WTC11 (cell line): ENCODE data around the gene SERPINB12. TPM values are rescaled to one million over a fixed set of nuclear protein-coding genes. Genes with fewer than 3 reads are reported as not detected.

Experiments used
- ATAC-seq: fragments of 200-7000 bp; cut with Tn5 transposase; 2 replicates; pipeline ENCODE4 v1.10.0; 2021; ENCODE audit warnings: mild to moderate bottlenecking, moderate library complexity
- CTCF ChIA-PET: fragments of 300-600 bp; sonication (Branson Sonifier 250); formaldehyde crosslinking; loops from one replicate; lab custom pipeline; 2021; ENCODE audit warnings: antibody characterized with exemption; lab: Charles Lee
- POLR2A ChIA-PET: fragments of 350-600 bp; sonication (Branson Sonifier 250); formaldehyde crosslinking; loops from one replicate; lab custom pipeline; 2021; ENCODE audit warnings: antibody characterized with exemption; lab: Charles Lee
- DNase-seq: peaks from one replicate; pipeline ENCODE4 v3.0.0; 2021; ENCODE audit warnings: low spot score
- H3K27ac Mint-ChIP-seq: 2 replicates; pipeline ENCODE4 v1.8.0; 2021; ENCODE audit warnings: mixed read lengths
- H3K27me3 Mint-ChIP-seq: 2 replicates; pipeline ENCODE4 v1.8.0; 2021; ENCODE audit warnings: low read depth, mild to moderate bottlenecking, moderate library complexity, mixed read lengths
- H3K36me3 Mint-ChIP-seq: 2 replicates; pipeline ENCODE4 v1.8.0; 2021; ENCODE audit warnings: mixed read lengths
- H3K4me1 Mint-ChIP-seq: 2 replicates; pipeline ENCODE4 v1.8.0; 2022; ENCODE audit warnings: mixed read lengths
- H3K4me3 Mint-ChIP-seq: 2 replicates; pipeline ENCODE4 v1.8.0; 2021; ENCODE audit warnings: mild to moderate bottlenecking, moderate library complexity, mixed read lengths
- H3K9me3 Mint-ChIP-seq: 2 replicates; pipeline ENCODE4 v1.8.0; 2021; ENCODE audit warnings: mixed read lengths
- CBFB ChIP-seq: sonication (generic); formaldehyde crosslinking; IDR thresholded peaks from 2 replicates; pipeline ENCODE4 v1.8.1; 2022; ENCODE audit warnings: mild to moderate bottlenecking, low read depth, missing genetic modification reagents
- ESRRA ChIP-seq: sonication (generic); formaldehyde crosslinking; IDR thresholded peaks from 2 replicates; pipeline ENCODE4 v1.8.1; 2022; ENCODE audit warnings: mild to moderate bottlenecking, missing genetic modification reagents, borderline replicate concordance
- KAT7 ChIP-seq: sonication (generic); formaldehyde crosslinking; IDR thresholded peaks from 2 replicates; pipeline ENCODE4 v1.8.1; 2023; ENCODE audit warnings: missing genetic modification reagents, mild to moderate bottlenecking, borderline replicate concordance
- MYBL2 ChIP-seq: sonication (generic); formaldehyde crosslinking; IDR thresholded peaks from 2 replicates; pipeline ENCODE4 v1.8.1; 2023; ENCODE audit warnings: mild to moderate bottlenecking, moderate library complexity, missing genetic modification reagents
- SMAD3 ChIP-seq: sonication (generic); formaldehyde crosslinking; IDR thresholded peaks from 2 replicates; pipeline ENCODE4 v1.8.0; 2022; ENCODE audit warnings: missing genetic modification reagents, mild to moderate bottlenecking, borderline replicate concordance
- SMAD4 ChIP-seq: sonication (generic); formaldehyde crosslinking; IDR thresholded peaks from 2 replicates; pipeline ENCODE4 v1.8.0; 2022; ENCODE audit warnings: mild to moderate bottlenecking, missing genetic modification reagents
- TEAD1 ChIP-seq: sonication (generic); formaldehyde crosslinking; IDR thresholded peaks from 2 replicates; pipeline ENCODE4 v1.8.0; 2022; ENCODE audit warnings: mild to moderate bottlenecking, missing genetic modification reagents
- TEAD4 ChIP-seq: sonication (generic); formaldehyde crosslinking; IDR thresholded peaks from 2 replicates; pipeline ENCODE4 v1.8.0; 2022; ENCODE audit warnings: mild to moderate bottlenecking, missing genetic modification reagents
- ZNF138 ChIP-seq: sonication (generic); formaldehyde crosslinking; conservative IDR thresholded peaks from 2 replicates; pipeline ENCODE4 v1.8.1; 2022; ENCODE audit warnings: mild to moderate bottlenecking, moderate library complexity, missing genetic modification reagents
- ZNF232 ChIP-seq: sonication (generic); formaldehyde crosslinking; IDR thresholded peaks from 2 replicates; pipeline ENCODE4 v1.8.0; 2022; ENCODE audit warnings: mild to moderate bottlenecking, missing genetic modification reagents
- ZNF416 ChIP-seq: fragments of 250-450 bp; sonication (Bioruptor Pico); IDR thresholded peaks from 2 replicates; pipeline ENCODE4 v1.9.0; 2021; ENCODE audit warnings: mild to moderate bottlenecking, inconsistent platforms
- ZNF423 ChIP-seq: fragments of 250-450 bp; sonication (Bioruptor Pico); IDR thresholded peaks from 2 replicates; pipeline ENCODE4 v2.1.2; 2022; ENCODE audit warnings: mild to moderate bottlenecking, moderate library complexity
- ZNF671 ChIP-seq: fragments of 250-450 bp; sonication (Bioruptor Pico); IDR thresholded peaks from 2 replicates; pipeline ENCODE4 v1.8.0; 2021; ENCODE audit warnings: mild to moderate bottlenecking
- total RNA-seq: library from RNA; stranded (reverse); gene quantifications from 3 replicates; pipeline ENCODE4 v1.2.3, GENCODE V29; 2021
- TF ChIP-seq, protein P1 (sequence below): fragments of 200-600 bp; IDR thresholded peaks from 2 replicates; pipeline ENCODE4 v1.8.0; 2022; ENCODE audit warnings: antibody characterized with exemption
- TF ChIP-seq, protein P2 (sequence below): sonication (generic); formaldehyde crosslinking; IDR thresholded peaks from 2 replicates; pipeline ENCODE4 v1.8.0; 2023; ENCODE audit warnings: mild to moderate bottlenecking, missing genetic modification reagents
- TF ChIP-seq, protein P3 (sequence below): sonication (generic); formaldehyde crosslinking; IDR thresholded peaks from 2 replicates; pipeline ENCODE4 v1.8.1; 2022; ENCODE audit warnings: mild to moderate bottlenecking, missing genetic modification reagents, moderate library complexity, borderline replicate concordance
- TF ChIP-seq, protein P4 (sequence below): fragments of 250-450 bp; sonication (Bioruptor Pico); IDR thresholded peaks from 2 replicates; pipeline ENCODE4 v1.9.0; 2021; ENCODE audit warnings: mild to moderate bottlenecking
- TF ChIP-seq, protein P5 (sequence below): sonication (generic); formaldehyde crosslinking; IDR thresholded peaks from 2 replicates; pipeline ENCODE4 v1.8.1; 2023; ENCODE audit warnings: mild to moderate bottlenecking, missing genetic modification reagents, moderate library complexity
- TF ChIP-seq, protein P6 (sequence below): sonication (generic); formaldehyde crosslinking; IDR thresholded peaks from 2 replicates; pipeline ENCODE4 v1.8.1; 2022; ENCODE audit warnings: mild to moderate bottlenecking, moderate library complexity, missing genetic modification reagents
- TF ChIP-seq, protein P7 (sequence below): sonication (generic); formaldehyde crosslinking; IDR thresholded peaks from 2 replicates; pipeline ENCODE4 v1.8.1; 2022; ENCODE audit warnings: low read depth, mild to moderate bottlenecking, moderate library complexity, missing genetic modification reagents, borderline replicate concordance
- TF ChIP-seq, protein P8 (sequence below): sonication (generic); formaldehyde crosslinking; IDR thresholded peaks from 2 replicates; pipeline ENCODE4 v1.8.0; 2022; ENCODE audit warnings: mild to moderate bottlenecking, missing genetic modification reagents
- TF ChIP-seq, protein P9 (sequence below): sonication (generic); formaldehyde crosslinking; IDR thresholded peaks from 2 replicates; pipeline ENCODE4 v1.8.0; 2022; ENCODE audit warnings: mild to moderate bottlenecking, missing genetic modification reagents

SERPINB12 gene
- total RNA-seq, 1 experiment from 2014 or later: not detected

DNA sequence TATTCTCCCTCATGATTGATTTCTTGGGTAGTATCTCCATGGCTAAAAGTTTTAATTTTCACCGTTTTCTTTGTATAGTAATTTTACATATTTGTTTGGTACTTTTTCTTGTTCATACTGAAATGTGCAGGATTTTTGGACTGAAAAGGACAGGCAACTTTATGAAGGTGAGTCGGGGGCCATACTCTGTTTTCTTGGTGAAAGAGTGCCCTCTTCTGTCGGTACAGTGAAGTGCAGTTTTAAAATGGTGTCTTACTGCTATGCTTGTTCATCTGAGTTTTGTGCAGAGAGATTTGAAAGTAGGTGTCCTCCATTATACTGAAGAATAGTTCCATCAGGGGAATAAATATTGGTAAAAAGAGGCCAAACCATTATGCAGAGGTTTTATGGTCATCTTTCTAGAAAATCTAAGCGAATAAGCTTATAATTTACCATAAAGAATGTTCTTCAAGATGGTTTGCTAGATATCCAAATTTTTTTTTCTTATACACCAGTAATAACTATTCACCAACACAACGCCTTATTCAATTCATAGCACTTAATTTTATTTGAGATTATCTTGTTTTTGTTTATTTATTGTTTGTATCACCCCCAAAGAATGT is 36.3 kb downstream of the SERPINB12 start:
- CTCF ChIA-PET: interaction anchor here (0.7 to 5.9 kb wide), 10 partner anchors 12 to 267 kb away, joined by 3 to 100 read pairs (median 4); no protein-coding TSS in a partner anchor
- Mint-ChIP-seq H3K9me3 (no peaks in the 10 kb centered on the region), H3K4me1 (no peaks in the 10 kb centered on the region), H3K36me3 (no peaks in the 10 kb centered on the region)
- no peak for TF ChIP-seq SMAD4 (CRISPR knock-in tag)
- TF ChIP-seq, protein P1, sequence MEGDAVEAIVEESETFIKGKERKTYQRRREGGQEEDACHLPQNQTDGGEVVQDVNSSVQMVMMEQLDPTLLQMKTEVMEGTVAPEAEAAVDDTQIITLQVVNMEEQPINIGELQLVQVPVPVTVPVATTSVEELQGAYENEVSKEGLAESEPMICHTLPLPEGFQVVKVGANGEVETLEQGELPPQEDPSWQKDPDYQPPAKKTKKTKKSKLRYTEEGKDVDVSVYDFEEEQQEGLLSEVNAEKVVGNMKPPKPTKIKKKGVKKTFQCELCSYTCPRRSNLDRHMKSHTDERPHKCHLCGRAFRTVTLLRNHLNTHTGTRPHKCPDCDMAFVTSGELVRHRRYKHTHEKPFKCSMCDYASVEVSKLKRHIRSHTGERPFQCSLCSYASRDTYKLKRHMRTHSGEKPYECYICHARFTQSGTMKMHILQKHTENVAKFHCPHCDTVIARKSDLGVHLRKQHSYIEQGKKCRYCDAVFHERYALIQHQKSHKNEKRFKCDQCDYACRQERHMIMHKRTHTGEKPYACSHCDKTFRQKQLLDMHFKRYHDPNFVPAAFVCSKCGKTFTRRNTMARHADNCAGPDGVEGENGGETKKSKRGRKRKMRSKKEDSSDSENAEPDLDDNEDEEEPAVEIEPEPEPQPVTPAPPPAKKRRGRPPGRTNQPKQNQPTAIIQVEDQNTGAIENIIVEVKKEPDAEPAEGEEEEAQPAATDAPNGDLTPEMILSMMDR: peak; percentile 74
- TF ChIP-seq, all 79 proteins: peak for 1
- DNase-seq (peak; percentile 39), ATAC-seq (peak; percentile 67)
- POLR2A ChIA-PET: no interaction called here
- Mint-ChIP-seq H3K27ac (no peak overlapping the region), H3K4me3 (no peak overlapping the region), H3K27me3 (no peaks in the 10 kb centered on the region)

DNA sequence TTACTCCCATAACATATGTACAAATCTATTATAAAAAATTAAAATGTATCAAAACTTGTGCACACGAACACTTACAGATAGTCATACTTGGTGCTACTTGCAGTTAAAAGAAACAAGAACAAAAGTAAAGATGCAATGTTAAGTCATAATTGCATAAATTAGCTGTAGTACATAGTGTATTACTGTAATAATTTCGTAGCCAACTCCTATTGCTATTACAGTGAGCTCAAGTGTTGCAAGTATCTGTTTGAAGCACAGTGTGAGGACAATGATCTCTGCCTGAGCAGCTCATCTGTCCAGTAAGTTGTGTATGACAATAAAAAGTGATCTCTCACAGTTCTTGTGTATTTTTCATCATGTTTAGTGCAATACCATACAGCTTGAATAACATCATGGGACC is 37.4 kb downstream of the SERPINB12 start:
- no peak overlapping the region for H3K27ac Mint-ChIP-seq
- ATAC-seq (no peak), DNase-seq (no peak)
- ChIA-PET POLR2A (no interaction called here), CTCF (interaction anchor here (4.0 to 5.9 kb wide), 2 partner anchors 64 to 162 kb away, joined by 19 to 100 read pairs; no protein-coding TSS in a partner anchor)
- H3K27me3 Mint-ChIP-seq: no peaks in the 10 kb centered on the region
- H3K36me3 Mint-ChIP-seq: no peaks in the 10 kb centered on the region
- no peak overlapping the region for H3K4me3 Mint-ChIP-seq
- no peaks in the 10 kb centered on the region for H3K4me1 Mint-ChIP-seq
- TF ChIP-seq TEAD1 (CRISPR knock-in tag) (no peak), ZNF671 (CRISPR knock-in tag) (no peak), ZNF423 (no peak), ZNF232 (CRISPR knock-in tag) (no peak), TEAD4 (CRISPR knock-in tag) (no peak), ZNF138 (CRISPR knock-in tag) (no peak), KAT7 (CRISPR knock-in tag) (no peak), ESRRA (no peak), MYBL2 (CRISPR knock-in tag) (no peak), ZNF416 (CRISPR knock-in tag) (no peak), CBFB (no peak), SMAD3 (CRISPR knock-in tag) (no peak)
- TF ChIP-seq, protein P2, sequence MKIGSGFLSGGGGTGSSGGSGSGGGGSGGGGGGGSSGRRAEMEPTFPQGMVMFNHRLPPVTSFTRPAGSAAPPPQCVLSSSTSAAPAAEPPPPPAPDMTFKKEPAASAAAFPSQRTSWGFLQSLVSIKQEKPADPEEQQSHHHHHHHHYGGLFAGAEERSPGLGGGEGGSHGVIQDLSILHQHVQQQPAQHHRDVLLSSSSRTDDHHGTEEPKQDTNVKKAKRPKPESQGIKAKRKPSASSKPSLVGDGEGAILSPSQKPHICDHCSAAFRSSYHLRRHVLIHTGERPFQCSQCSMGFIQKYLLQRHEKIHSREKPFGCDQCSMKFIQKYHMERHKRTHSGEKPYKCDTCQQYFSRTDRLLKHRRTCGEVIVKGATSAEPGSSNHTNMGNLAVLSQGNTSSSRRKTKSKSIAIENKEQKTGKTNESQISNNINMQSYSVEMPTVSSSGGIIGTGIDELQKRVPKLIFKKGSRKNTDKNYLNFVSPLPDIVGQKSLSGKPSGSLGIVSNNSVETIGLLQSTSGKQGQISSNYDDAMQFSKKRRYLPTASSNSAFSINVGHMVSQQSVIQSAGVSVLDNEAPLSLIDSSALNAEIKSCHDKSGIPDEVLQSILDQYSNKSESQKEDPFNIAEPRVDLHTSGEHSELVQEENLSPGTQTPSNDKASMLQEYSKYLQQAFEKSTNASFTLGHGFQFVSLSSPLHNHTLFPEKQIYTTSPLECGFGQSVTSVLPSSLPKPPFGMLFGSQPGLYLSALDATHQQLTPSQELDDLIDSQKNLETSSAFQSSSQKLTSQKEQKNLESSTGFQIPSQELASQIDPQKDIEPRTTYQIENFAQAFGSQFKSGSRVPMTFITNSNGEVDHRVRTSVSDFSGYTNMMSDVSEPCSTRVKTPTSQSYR (CRISPR knock-in tag): no peak
- TF ChIP-seq, protein P3, sequence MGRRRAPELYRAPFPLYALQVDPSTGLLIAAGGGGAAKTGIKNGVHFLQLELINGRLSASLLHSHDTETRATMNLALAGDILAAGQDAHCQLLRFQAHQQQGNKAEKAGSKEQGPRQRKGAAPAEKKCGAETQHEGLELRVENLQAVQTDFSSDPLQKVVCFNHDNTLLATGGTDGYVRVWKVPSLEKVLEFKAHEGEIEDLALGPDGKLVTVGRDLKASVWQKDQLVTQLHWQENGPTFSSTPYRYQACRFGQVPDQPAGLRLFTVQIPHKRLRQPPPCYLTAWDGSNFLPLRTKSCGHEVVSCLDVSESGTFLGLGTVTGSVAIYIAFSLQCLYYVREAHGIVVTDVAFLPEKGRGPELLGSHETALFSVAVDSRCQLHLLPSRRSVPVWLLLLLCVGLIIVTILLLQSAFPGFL (CRISPR knock-in tag): no peak
- TF ChIP-seq, protein P4, sequence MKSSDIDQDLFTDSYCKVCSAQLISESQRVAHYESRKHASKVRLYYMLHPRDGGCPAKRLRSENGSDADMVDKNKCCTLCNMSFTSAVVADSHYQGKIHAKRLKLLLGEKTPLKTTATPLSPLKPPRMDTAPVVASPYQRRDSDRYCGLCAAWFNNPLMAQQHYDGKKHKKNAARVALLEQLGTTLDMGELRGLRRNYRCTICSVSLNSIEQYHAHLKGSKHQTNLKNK: no peak
- TF ChIP-seq, protein P5, sequence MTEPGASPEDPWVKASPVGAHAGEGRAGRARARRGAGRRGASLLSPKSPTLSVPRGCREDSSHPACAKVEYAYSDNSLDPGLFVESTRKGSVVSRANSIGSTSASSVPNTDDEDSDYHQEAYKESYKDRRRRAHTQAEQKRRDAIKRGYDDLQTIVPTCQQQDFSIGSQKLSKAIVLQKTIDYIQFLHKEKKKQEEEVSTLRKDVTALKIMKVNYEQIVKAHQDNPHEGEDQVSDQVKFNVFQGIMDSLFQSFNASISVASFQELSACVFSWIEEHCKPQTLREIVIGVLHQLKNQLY: no peak
- TF ChIP-seq, protein P6, sequence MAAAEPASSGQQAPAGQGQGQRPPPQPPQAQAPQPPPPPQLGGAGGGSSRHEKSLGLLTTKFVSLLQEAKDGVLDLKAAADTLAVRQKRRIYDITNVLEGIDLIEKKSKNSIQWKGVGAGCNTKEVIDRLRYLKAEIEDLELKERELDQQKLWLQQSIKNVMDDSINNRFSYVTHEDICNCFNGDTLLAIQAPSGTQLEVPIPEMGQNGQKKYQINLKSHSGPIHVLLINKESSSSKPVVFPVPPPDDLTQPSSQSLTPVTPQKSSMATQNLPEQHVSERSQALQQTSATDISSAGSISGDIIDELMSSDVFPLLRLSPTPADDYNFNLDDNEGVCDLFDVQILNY (CRISPR knock-in tag): no peak
- TF ChIP-seq, protein P7, sequence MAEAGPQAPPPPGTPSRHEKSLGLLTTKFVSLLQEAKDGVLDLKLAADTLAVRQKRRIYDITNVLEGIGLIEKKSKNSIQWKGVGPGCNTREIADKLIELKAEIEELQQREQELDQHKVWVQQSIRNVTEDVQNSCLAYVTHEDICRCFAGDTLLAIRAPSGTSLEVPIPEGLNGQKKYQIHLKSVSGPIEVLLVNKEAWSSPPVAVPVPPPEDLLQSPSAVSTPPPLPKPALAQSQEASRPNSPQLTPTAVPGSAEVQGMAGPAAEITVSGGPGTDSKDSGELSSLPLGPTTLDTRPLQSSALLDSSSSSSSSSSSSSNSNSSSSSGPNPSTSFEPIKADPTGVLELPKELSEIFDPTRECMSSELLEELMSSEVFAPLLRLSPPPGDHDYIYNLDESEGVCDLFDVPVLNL (CRISPR knock-in tag): no peak
- TF ChIP-seq, protein P8, sequence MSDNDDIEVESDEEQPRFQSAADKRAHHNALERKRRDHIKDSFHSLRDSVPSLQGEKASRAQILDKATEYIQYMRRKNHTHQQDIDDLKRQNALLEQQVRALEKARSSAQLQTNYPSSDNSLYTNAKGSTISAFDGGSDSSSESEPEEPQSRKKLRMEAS (CRISPR knock-in tag): no peak
- TF ChIP-seq, protein P9, sequence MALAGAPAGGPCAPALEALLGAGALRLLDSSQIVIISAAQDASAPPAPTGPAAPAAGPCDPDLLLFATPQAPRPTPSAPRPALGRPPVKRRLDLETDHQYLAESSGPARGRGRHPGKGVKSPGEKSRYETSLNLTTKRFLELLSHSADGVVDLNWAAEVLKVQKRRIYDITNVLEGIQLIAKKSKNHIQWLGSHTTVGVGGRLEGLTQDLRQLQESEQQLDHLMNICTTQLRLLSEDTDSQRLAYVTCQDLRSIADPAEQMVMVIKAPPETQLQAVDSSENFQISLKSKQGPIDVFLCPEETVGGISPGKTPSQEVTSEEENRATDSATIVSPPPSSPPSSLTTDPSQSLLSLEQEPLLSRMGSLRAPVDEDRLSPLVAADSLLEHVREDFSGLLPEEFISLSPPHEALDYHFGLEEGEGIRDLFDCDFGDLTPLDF (CRISPR knock-in tag): no peak
- H3K9me3 Mint-ChIP-seq: no peaks in the 10 kb centered on the region
